GM12864 (cell line): ENCODE measurements around the gene ZNF467.

Experiments
- DNase-seq: peaks from one replicate; pipeline ENCODE4 v3.0.0-alpha.2; 2011; ENCODE audit warnings: low read depth
- H3K4me3 ChIP-seq: 2 replicates; pipeline ENCODE4 v1.5.1; 2011; ENCODE audit warnings: mild to moderate bottlenecking, low read depth, low read length, control low read depth
- CTCF ChIP-seq: IDR thresholded peaks from 2 replicates; pipeline ENCODE4 v1.5.1; 2011; ENCODE audit warnings: low read depth, mild to moderate bottlenecking, moderate library complexity, low read length, control low read depth, inconsistent platforms; ENCODE audit errors: missing control alignments

ZNF467 gene

GRCh38 chr7:149732611-149733010 lies 40.8 kb downstream of the ZNF467 start:
- H3K4me3 ChIP-seq = no peak overlapping the region
- no peak for DNase-seq
- no peak for TF ChIP-seq CTCF

GRCh38 chr7:149732111-149732561 lies 41.3 kb downstream of the ZNF467 start:
- TF ChIP-seq CTCF = no peak
- no peak for DNase-seq
- no peak overlapping the region for H3K4me3 ChIP-seq

- no peak overlapping the region for H3K4me3 ChIP-seq
- no peak for TF ChIP-seq CTCF
- DNase-seq = no peak
Observed at GRCh38 chr7:149731207-149731955, 42.0 kb downstream of the ZNF467 start.

GRCh38 chr7:149729983-149730801 lies 43.2 kb downstream of the ZNF467 start:
- TF ChIP-seq CTCF = no peak
- no peak overlapping the region for H3K4me3 ChIP-seq
- DNase-seq = no peak

- DNase-seq = no peak
- no peak for TF ChIP-seq CTCF
- no peak overlapping the region for H3K4me3 ChIP-seq
Observed at GRCh38 chr7:149729586-149729982, 43.8 kb downstream of the ZNF467 start.

- no peak overlapping the region for H3K4me3 ChIP-seq
- no peak for DNase-seq
- TF ChIP-seq CTCF = no peak
Observed at GRCh38 chr7:149728491-149729375, 44.7 kb downstream of the ZNF467 start.
